GM18505 (cell line): ENCODE results near the gene GALK1.
"Not testable (repeated sequence)": the region's sequence is repeated elsewhere in the genome, so short reads cannot be mapped to it uniquely, and the experiment has no call there.

ENCODE experiments used
- ATAC-seq: cut with Tn5 transposase; IDR thresholded peaks from one replicate; pipeline ENCODE4 v1.9.1; 2021; ENCODE audit not compliant: unreplicated experiment
- POLR2A ChIP-seq: IDR thresholded peaks from 4 replicates; pipeline ENCODE4 v1.6.1; 2011; ENCODE audit warnings: borderline replicate concordance; ENCODE audit not compliant: insufficient read depth, insufficient read length; ENCODE audit errors: extremely low read depth

GALK1 gene

DNA sequence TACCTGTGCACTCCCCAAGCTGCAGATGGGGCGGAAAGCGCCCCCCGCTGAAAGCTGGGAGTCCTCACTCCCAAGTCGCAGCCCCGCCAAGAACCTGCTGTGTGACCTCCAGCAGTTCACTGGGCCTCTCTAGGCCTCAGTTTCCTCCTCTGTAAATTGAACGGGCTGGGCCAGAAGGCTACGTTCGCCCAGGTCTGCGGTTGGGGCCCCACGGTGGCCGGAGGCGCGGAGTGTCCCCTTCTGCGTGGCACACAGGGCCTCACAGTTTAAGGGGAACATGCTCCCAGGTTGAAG lies 628 bp downstream of the GALK1 start:
- ATAC-seq = no peak
- TF ChIP-seq POLR2A = no peak

DNA sequence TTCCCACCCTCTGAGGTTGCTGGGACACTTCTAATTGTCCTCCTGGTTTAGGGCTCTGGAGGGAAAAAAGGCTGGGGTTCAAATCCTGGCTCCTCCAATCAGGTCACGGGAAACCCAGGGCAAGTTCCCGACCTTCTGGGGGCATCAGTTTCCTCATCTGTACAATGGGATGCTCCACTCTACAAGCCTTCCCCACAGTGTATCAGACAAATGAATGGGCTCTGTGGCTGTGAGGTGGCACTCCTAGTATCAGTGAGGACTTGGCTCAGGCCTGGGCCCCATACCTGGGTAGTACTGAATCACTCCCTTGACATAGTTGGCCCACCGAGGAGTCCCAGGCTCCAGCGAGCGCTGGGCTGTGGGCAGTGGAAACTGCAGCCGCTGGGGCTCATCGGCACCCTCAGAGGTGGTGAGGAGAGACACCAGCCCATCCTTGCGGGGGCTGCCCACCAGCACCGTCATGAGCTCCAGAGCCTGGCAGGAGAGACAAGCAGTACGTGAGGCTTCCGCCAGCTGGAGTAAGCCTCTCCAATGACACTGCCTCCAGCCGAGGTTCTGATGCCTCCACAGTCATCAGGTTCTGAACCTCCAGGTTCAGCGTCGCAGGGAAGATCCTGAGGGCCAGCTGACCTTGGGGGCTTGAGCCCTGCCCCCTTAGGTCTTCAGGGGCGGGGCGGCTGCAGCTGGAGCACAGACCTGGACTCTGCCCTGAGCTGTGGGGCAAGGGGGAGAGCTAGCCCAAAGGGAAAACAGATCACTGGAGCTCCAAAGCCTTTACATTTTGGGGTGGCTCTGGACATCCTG lies 1.2 kb downstream of the GALK1 start:
- ATAC-seq = no peak
- no peak for TF ChIP-seq POLR2A

DNA sequence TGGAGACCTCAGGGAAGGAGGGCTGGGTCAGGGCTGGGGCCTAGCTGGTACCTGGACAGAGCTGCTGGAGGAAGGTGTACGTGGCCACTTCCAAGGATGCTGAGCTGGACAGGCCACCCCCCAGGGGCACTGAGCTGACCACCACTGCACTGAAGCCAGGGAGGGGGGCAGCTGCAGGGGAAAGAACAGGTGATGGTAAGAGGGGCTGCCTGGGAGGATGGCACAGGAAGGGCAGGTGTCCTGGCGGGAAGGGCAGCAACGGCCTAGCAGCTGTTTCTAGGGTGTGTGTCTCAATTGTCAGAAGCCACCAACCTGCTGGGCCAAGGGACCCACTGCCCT lies 1.8 kb downstream of the GALK1 start:
- no peak for TF ChIP-seq POLR2A
- no peak for ATAC-seq

DNA sequence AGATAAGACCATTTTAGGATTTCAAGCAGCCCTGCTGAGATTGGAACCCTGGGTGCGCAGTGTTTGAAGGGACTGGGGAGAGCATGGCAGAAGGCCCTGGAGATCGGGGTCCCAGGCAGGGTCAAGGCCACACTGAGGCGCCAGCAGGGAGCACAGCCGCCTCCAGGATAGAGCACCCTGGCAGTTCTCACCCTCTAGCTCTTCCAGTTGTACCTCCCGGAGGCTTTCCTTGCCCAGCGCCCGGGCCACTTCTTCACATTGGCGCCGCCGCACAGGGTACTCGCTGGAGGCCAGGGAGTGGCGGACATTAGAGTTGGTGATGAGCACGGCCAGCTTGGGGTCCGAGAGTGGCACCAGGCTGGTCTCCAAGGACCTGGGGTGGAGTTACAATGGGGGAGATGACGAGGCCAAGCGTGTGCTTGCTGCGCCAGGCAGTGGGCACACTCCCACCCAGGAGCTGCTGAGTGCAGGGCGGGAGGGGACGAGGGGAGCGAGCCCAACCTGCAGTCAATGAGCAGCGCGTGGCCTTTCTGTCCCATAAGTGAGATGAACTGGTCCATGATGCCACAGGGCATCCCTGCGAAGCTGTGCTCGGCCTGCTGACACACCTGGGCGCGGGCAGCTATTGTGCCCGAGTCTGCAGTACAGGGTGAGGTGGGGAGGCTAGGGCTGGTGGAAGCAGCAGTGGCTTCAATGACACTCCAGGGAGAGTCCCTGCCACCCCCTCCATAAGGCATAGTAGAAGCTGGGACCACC lies 2.3 kb downstream of the GALK1 start:
- no peak for ATAC-seq
- no peak for TF ChIP-seq POLR2A

DNA sequence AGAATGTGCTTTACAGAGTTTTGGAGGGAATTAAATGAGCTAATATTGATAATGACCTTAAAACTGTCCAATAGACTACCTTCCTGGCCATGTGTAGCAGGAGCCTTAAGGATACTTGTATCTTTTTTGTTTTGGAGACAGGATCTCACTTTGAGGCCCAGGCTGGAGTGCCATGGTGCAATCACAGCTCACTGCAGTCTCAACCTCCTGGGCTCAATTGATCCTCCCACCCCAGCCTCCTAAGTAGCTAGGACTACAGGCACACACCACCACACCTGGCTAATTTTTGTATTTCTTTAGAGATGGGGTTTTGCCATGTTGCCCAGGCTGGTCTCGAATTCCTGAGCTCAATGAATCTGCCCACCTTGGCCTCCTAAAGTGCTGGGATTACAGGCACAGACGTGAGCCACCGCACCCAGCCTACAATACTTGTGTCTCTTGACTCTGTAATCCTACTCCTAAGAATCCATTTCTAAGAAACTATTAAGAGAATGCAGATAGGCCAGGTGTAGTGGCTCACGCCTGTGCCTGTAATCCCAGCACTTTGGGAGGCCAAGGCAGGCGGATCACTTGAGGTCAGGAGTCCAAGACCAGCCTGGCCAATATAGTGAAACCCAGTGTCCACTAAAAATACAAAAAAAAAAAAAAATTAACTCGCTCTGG lies 4.9 kb downstream of the GALK1 start:
- not testable (repeated sequence) for ATAC-seq

DNA sequence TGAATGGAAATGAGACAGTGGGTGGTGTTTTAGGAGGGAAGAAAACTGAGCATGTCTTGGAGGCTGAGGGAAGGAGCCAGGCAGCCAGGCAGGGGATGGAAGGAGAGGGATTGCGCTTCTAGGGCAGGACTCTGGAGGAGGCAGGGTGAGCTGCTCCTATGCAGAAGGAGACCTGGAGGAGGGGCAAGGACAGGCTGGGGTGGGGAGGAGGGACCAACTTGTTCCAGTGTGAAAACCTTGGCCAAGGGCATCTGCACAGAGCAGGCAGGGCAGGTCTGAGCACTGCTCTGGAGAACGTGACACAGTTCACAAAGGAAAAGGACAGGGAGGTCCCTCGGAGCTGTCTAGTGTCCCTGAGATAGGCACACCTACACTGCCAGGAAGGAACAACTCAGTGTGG lies 5.5 kb downstream of the GALK1 start:
- no peak for ATAC-seq
- no peak for TF ChIP-seq POLR2A

DNA sequence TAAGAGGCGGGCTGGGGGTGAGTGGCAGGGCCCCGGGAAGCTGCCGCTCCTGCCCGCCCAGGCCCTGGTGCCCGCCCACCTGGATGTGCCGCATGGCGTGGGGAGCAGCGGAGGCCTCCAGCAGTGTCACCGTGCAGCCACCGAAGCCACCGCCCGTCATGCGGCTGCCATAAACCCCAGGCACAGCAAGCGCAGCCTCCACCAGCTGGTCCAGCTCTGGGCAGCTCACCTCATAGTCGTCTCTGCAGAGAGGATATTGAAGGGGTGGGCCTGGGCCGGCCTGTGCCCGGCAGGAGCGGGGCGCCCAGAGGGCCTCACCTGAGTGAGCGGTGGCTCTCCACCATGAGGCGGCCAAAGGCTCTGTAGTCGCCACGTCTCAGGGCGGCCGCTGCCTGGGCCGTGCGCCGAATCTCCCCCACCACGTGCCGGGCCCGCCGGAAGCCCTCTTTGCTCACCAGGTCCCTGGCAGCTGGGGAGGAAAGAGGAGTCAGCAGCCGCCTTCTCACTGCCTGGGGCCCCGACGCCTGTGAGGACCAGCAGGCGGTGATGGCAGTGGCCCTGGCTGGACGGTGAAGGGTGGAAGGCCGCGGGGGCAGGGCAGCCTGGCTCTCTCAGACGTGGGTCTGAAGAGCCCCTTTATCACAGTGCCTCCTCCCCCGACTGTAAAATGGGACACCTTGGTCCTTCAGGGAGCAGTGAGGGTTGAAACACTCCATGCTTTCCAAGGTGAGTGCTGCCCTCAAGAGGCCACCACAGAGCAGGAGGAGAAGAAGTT lies 6.7 kb downstream of the GALK1 start:
- no peak for TF ChIP-seq POLR2A
- ATAC-seq = no peak

DNA sequence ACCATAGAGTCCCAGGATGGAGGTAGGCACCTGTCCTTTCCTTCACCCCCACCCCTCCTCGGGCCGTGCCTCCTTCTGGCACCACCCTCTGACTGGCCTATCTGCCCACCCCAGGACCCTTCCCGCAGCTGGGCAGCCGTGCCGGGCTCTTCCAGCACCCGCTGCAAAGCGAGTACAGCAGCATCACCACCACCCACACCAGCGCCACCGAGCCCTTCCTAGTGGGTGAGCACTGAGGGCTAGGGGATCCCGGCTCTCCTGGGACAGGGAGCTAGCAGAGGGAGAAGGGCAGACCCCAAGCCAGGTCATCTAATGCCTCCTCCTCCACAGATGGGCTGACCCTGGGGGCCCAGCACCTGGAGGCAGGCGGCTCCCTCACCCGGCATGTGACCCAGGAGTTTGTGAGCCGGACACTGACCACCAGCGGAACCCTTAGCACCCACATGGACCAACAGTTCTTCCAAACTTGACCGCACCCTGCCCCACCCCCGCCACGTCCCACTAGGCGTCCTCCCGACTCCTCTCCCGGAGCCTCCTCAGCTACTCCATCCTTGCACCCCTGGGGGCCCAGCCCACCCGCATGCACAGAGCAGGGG lies 7.8 kb downstream of the GALK1 start:
- no peak for TF ChIP-seq POLR2A
- ATAC-seq = no peak

DNA sequence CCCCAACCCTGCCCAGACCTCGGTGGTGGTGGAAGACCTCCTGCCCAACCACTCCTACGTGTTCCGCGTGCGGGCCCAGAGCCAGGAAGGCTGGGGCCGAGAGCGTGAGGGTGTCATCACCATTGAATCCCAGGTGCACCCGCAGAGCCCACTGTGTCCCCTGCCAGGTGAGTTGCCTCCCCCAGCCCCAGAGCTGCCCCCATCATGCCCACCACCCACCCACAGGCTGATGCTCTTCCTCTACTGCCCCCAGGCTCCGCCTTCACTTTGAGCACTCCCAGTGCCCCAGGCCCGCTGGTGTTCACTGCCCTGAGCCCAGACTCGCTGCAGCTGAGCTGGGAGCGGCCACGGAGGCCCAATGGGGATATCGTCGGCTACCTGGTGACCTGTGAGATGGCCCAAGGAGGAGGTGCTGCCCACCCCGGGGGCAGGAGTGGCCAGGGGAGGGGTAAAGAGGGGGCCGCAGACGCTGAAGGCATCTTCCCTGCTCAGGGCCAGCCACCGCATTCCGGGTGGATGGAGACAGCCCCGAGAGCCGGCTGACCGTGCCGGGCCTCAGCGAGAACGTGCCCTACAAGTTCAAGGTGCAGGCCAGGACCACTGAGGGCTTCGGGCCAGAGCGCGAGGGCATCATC lies 8.4 kb downstream of the GALK1 start:
- ATAC-seq = no peak

DNA sequence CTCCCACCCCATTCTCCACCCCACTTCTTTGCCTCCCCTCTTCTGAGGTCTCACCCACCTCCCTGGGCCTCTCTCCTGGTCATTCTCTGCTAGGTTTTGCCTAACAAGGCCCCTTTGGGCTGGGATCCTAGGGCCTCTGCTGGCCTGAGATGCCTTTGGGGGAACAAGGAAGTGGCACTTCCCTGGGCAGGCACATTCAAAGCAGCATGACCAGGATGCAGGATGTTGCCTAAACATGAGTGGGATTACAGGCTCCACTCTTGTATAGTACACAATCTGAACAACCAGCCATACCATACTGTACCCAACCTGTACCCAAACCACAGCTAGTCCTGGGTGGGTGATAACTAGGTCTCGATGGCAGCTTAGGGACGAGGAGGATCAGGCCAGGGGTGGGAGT lies 9.0 kb downstream of the GALK1 start:
- TF ChIP-seq POLR2A = no peak
- ATAC-seq = no peak

More for the DNA sequence above, 8.4 kb downstream of the GALK1 start:
- no peak for TF ChIP-seq POLR2A

DNA sequence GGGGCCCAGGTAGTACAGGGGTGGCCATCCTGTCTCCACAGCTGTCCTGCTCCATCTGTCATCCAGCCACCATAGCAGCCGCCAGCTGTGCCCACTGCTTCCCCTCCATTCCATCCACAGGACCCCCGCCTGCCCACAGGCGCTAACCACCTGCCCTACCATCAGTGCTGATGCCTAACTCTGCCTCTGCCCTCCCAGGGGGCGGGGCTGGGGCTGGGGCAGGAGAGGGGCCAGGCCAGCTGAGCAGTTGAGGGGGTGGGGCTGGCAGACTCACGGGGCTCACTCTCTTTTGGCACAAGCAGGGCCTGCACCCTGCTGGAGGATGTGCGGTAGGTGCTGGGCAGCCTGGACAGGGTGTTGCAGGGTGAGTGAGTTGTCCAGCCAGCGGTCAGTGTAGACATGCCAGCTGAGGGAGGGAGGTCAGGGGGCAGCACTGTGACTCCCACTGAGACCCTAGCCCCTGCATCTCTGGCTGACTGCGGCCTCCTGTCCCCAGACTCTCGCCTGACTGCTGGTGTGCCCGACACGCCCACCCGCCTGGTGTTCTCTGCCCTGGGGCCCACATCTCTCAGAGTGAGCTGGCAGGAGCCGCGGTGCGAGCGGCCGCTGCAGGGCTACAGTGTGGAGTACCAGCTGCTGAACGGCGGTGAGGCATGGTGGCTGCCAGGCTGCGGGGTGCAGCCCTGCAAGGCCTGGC lies 9.6 kb downstream of the GALK1 start:
- ATAC-seq = no peak
- TF ChIP-seq POLR2A = no peak
